UCSD-AML1 (cell line): ENCODE results near the gene PDSS2.
"Not testable (repeated sequence)": the region's sequence is repeated elsewhere in the genome, so short reads cannot be mapped to it uniquely, and the experiment has no call there.

Experiments
- DNase-seq: peaks from one replicate; lab custom pipeline; 2025; ENCODE audit not compliant: unreplicated experiment; lab: John Stamatoyannopoulos, UW

The PDSS2 gene

GRCh38 chr6:107185391-107185970 lies 273.9 kb downstream of the PDSS2 start:
- no peak for DNase-seq

- no peak for DNase-seq
These were observed 274.9 kb downstream of the PDSS2 start for GRCh38 chr6:107184435-107184834.

- no peak for DNase-seq
These were observed 279.3 kb downstream of the PDSS2 start for GRCh38 chr6:107180099-107180498.

GRCh38 chr6:107179004-107179403 lies 280.4 kb downstream of the PDSS2 start:
- DNase-seq, result no peak

- no peak for DNase-seq
These were observed 285.6 kb downstream of the PDSS2 start for GRCh38 chr6:107173779-107174178.

- DNase-seq, result no peak
These were observed 287.9 kb downstream of the PDSS2 start for GRCh38 chr6:107171513-107171912.

- not testable (repeated sequence) for DNase-seq
These were observed 295.1 kb downstream of the PDSS2 start for GRCh38 chr6:107164299-107164698.

- no peak for DNase-seq
These were observed 297.8 kb downstream of the PDSS2 start for GRCh38 chr6:107161521-107161920.

GRCh38 chr6:107156617-107157016 lies 302.7 kb downstream of the PDSS2 start:
- no peak for DNase-seq

- DNase-seq, result no peak
These were observed 304.6 kb downstream of the PDSS2 start for GRCh38 chr6:107154801-107155160.

- no peak for DNase-seq
These were observed 305.1 kb downstream of the PDSS2 start for GRCh38 chr6:107154131-107154800.

GRCh38 chr6:107152638-107153430 lies 306.5 kb downstream of the PDSS2 start:
- no peak for DNase-seq

GRCh38 chr6:107144666-107145065 lies 314.7 kb downstream of the PDSS2 start:
- no peak for DNase-seq

GRCh38 chr6:107144014-107144413 lies 315.4 kb downstream of the PDSS2 start:
- no peak for DNase-seq

GRCh38 chr6:107140581-107140980 lies 318.8 kb downstream of the PDSS2 start:
- no peak for DNase-seq

GRCh38 chr6:107136324-107136723 lies 323.0 kb downstream of the PDSS2 start:
- DNase-seq, result not testable (repeated sequence)

GRCh38 chr6:107135048-107135680 lies 324.2 kb downstream of the PDSS2 start:
- DNase-seq, result not testable (repeated sequence)

- no peak for DNase-seq
These were observed 326.9 kb downstream of the PDSS2 start for GRCh38 chr6:107132330-107132954.

GRCh38 chr6:107129370-107129925 lies 329.9 kb downstream of the PDSS2 start:
- no peak for DNase-seq

- DNase-seq, result no peak
These were observed 330.8 kb downstream of the PDSS2 start for GRCh38 chr6:107128577-107128976.

- DNase-seq, result no peak
These were observed 331.2 kb downstream of the PDSS2 start for GRCh38 chr6:107128175-107128574.
